Endodermal cell (in vitro differentiated cells): Measurements from ENCODE around the gene CLCN4. TPM values are rescaled to one million over a fixed set of nuclear protein-coding genes. Genes with fewer than 3 reads are reported as not detected.

ENCODE experiments used
- DNase-seq: peaks from one replicate; pipeline ENCODE4 v3.0.0-alpha.2; 2017
- H3K27ac ChIP-seq: 2 replicates; pipeline ENCODE4 v1.5.1; 2013; ENCODE audit warnings: mild to moderate bottlenecking, low read depth, low read length, moderate library complexity
- H3K27me3 ChIP-seq: 2 replicates; pipeline ENCODE4 v1.6.1; 2013; ENCODE audit warnings: mild to moderate bottlenecking, low read length, moderate library complexity; ENCODE audit not compliant: insufficient read depth, control insufficient read depth, poor library complexity, severe bottlenecking
- H3K36me3 ChIP-seq: 2 replicates; pipeline ENCODE4 v1.7.0; 2013; ENCODE audit warnings: mild to moderate bottlenecking, low read length, moderate library complexity; ENCODE audit not compliant: control insufficient read depth, insufficient read depth
- H3K4me1 ChIP-seq: one replicate; pipeline ENCODE4 v1.7.0; 2013; ENCODE audit warnings: low read length; ENCODE audit not compliant: control insufficient read depth, insufficient read depth
- H3K4me3 ChIP-seq: 2 replicates; pipeline ENCODE4 v1.5.1; 2013; ENCODE audit warnings: mild to moderate bottlenecking, low read length, moderate library complexity
- H3K9ac ChIP-seq: 2 replicates; pipeline ENCODE4 v1.6.1; 2013; ENCODE audit warnings: mild to moderate bottlenecking, low read length, moderate library complexity; ENCODE audit not compliant: poor library complexity, severe bottlenecking; ENCODE audit errors: extremely low read depth
- H3K9me3 ChIP-seq: 2 replicates; pipeline ENCODE4 v1.6.1; 2013; ENCODE audit warnings: mild to moderate bottlenecking, low read length, moderate library complexity; ENCODE audit not compliant: control insufficient read depth
- H3K27ac Mint-ChIP-seq: 2 replicates; pipeline ENCODE4 v1.8.0; 2020; ENCODE audit warnings: mixed read lengths
- H3K27me3 Mint-ChIP-seq: 2 replicates; pipeline ENCODE4 v1.8.0; 2021; ENCODE audit warnings: mild to moderate bottlenecking, mixed read lengths; ENCODE audit not compliant: insufficient read depth
- H3K36me3 Mint-ChIP-seq: 2 replicates; pipeline ENCODE4 v1.8.0; 2020; ENCODE audit warnings: low read depth, mixed read lengths
- H3K4me1 Mint-ChIP-seq: 2 replicates; pipeline ENCODE4 v1.8.0; 2020; ENCODE audit warnings: mixed read lengths
- H3K4me3 Mint-ChIP-seq: 2 replicates; pipeline ENCODE4 v1.8.0; 2020; ENCODE audit warnings: mild to moderate bottlenecking, moderate library complexity, mixed read lengths
- H3K9me3 Mint-ChIP-seq: 2 replicates; pipeline ENCODE4 v1.8.0; 2020; ENCODE audit warnings: mild to moderate bottlenecking, mixed read lengths
- WGBS, 2 experiments: methylation state at CpG; one replicate each; pipeline versions ENCODE4 v1.1.5 to v1.1.7; 2013; ENCODE audit warnings: missing lambda C conversion rate in 2 of 2, mixed read lengths in 1 of 2; ENCODE audit not compliant: insufficient coverage in 1 of 2, insufficient read length in 1 of 2; 5-methylcytosine and 5-hydroxymethylcytosine counted together
- total RNA-seq, 2 donors: library from RNA; stranded (reverse); fragmentation: NEBNext Ultra II Directional in 1 of 2; extraction: Animal tissue kit (Norgen Biotek cat#: 25700) in 1 of 2; gene quantifications; 2 replicates in 1 of 2; 3 replicates in 1 of 2; pipeline ENCODE4 v1.2.1, GENCODE V29; 2021
- TF ChIP-seq, protein P1 (sequence below): fragments of 200-600 bp; sonication (generic); conservative IDR thresholded peaks from 2 replicates; pipeline ENCODE4 v1.5.0; 2021; ENCODE audit warnings: antibody characterized with exemption, mild to moderate bottlenecking

The CLCN4 gene
- total RNA-seq, 2 donors from 2014 or later: 3.7 to 4.4 TPM

DNA sequence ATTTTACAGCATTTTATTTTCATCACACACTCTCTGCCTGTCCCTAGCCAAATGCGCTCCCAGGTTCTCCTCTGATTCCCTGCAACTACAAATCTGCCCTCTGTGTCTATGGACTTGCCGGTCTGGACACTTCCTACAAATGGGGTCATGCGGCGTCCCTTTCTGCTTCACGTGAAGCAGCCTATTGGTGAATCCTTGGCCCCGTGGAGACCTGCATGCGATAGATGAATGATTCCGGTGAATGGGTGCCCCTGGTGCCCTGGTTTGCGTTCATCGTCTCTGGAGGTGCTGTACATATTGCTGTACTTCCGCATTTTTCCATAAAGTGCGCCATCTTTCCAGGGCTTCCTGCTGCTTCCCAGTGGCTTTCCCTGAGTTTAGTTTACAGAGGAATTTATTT is 27.5 kb upstream of the CLCN4 start:
- H3K27ac ChIP-seq: no peak overlapping the region
- H3K4me1 ChIP-seq: no peaks in the 10 kb centered on the region
- H3K4me1 Mint-ChIP-seq: no peaks in the 10 kb centered on the region
- no peak for DNase-seq
- H3K27me3 Mint-ChIP-seq: no peaks in the 10 kb centered on the region
- H3K36me3 ChIP-seq: no peaks in the 10 kb centered on the region
- no peaks in the 10 kb centered on the region for H3K27me3 ChIP-seq
- H3K27ac Mint-ChIP-seq: no peak overlapping the region
- peaks cover 73% of the 10 kb centered on the region for H3K36me3 Mint-ChIP-seq
- 97 to 100% methylated on average over 5 to 12 of the region's 12 CpGs for WGBS, 2 experiments
- H3K9me3 ChIP-seq: no peaks in the 10 kb centered on the region
- TF ChIP-seq, protein P1, sequence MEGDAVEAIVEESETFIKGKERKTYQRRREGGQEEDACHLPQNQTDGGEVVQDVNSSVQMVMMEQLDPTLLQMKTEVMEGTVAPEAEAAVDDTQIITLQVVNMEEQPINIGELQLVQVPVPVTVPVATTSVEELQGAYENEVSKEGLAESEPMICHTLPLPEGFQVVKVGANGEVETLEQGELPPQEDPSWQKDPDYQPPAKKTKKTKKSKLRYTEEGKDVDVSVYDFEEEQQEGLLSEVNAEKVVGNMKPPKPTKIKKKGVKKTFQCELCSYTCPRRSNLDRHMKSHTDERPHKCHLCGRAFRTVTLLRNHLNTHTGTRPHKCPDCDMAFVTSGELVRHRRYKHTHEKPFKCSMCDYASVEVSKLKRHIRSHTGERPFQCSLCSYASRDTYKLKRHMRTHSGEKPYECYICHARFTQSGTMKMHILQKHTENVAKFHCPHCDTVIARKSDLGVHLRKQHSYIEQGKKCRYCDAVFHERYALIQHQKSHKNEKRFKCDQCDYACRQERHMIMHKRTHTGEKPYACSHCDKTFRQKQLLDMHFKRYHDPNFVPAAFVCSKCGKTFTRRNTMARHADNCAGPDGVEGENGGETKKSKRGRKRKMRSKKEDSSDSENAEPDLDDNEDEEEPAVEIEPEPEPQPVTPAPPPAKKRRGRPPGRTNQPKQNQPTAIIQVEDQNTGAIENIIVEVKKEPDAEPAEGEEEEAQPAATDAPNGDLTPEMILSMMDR: no peak
- H3K4me3 ChIP-seq: no peak overlapping the region
- peaks cover 91% of the 10 kb centered on the region for H3K9me3 Mint-ChIP-seq
- no peak overlapping the region for H3K4me3 Mint-ChIP-seq
- H3K9ac ChIP-seq: no peak overlapping the region

DNA sequence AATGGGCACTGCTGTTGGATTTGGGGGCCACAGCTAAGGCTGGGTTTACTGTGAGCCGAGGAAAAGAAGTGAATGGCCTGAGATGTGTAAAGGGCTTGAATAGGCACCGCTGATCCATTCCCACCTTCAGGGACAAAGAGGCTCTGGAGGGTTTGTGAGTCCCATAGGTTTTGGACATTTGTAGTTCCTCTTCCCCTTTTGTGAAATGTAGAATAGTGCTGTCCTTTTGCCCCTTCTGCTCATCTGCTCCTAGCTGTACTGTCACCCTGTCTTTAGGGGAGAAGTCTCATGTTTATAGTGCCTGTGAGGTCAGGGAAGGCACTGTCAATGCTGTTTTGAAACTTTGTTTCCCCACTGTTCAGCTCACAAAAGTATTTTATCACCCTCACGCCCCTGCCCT is 26.4 kb upstream of the CLCN4 start:
- H3K4me1 Mint-ChIP-seq: no peaks in the 10 kb centered on the region

DNA sequence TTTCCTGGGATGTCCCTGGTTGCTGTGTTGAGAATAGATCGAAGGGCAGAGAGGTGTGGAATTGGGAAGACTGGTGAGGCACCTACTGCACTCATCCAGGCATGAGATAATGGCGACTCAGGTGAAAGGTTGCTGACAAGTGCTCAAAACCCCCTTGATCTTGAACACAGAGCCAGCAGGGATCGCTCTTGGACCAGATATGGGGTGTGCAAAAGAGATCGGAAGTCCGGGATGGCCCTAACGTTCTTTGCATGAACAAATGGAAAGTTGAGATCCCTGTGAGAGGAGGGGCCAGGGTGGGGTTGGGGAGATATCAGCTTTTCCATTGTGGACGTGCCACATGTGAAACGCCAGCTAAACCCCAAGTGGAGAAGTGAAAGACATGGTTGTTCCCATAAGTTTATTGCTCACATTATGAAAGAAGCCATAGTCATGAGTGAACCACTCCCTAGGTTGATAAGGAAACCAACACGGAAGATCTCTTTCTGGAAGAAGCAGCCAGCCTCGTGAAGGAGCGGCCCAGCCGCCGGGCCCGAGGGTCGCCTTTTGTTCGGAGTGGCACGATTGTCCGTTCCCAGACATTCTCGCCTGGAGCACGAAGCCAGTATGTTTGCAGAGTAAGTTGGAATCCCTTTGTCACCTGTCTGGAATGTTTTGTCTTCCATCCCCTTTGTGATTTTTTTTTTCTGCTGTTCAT is 22.6 kb upstream of the CLCN4 start:
- Histone ChIP-seq H3K4me1 (no peaks in the 10 kb centered on the region), H3K27ac (no peak overlapping the region), H3K9ac (no peak overlapping the region), H3K4me3 (no peak overlapping the region), H3K9me3 (no peaks in the 10 kb centered on the region), H3K27me3 (no peaks in the 10 kb centered on the region), H3K36me3 (peaks cover 8% of the 10 kb centered on the region)
- TF ChIP-seq, protein P1: no peak
- Mint-ChIP-seq H3K4me1 (no peaks in the 10 kb centered on the region), H3K36me3 (peaks cover 53% of the 10 kb centered on the region), H3K9me3 (peaks cover 70% of the 10 kb centered on the region), H3K27me3 (no peaks in the 10 kb centered on the region), H3K4me3 (no peak overlapping the region), H3K27ac (no peak overlapping the region)
- DNase-seq: no peak
- WGBS, 2 experiments: 95 to 100% methylated on average over 3 to 20 of the region's 20 CpGs

More for the DNA sequence above, 26.4 kb upstream of the CLCN4 start:
- peaks cover 92% of the 10 kb centered on the region for H3K9me3 Mint-ChIP-seq
- H3K27me3 Mint-ChIP-seq: no peaks in the 10 kb centered on the region
- no peak overlapping the region for H3K4me3 Mint-ChIP-seq
- H3K4me3 ChIP-seq: no peak overlapping the region
- no peak overlapping the region for H3K27ac Mint-ChIP-seq
- peaks cover 4% of the 10 kb centered on the region for H3K36me3 ChIP-seq
- WGBS, 2 experiments: 90% methylated on average over 3 of the region's 3 CpGs; no CpG with 5 or more reads in 1 of the 2 experiments
- no peak overlapping the region for H3K27ac ChIP-seq
- no peaks in the 10 kb centered on the region for H3K9me3 ChIP-seq
- TF ChIP-seq, protein P1: no peak
- H3K4me1 ChIP-seq: no peaks in the 10 kb centered on the region
- no peak overlapping the region for H3K9ac ChIP-seq
- no peak for DNase-seq
- no peaks in the 10 kb centered on the region for H3K27me3 ChIP-seq
- H3K36me3 Mint-ChIP-seq: peaks cover 74% of the 10 kb centered on the region
